ENCODE measurements around the gene ARG1.
"Not testable (repeated sequence)": the region's sequence is repeated elsewhere in the genome, so short reads cannot be mapped to it uniquely, and the experiment has no call there.

ARG1 gene

DNA sequence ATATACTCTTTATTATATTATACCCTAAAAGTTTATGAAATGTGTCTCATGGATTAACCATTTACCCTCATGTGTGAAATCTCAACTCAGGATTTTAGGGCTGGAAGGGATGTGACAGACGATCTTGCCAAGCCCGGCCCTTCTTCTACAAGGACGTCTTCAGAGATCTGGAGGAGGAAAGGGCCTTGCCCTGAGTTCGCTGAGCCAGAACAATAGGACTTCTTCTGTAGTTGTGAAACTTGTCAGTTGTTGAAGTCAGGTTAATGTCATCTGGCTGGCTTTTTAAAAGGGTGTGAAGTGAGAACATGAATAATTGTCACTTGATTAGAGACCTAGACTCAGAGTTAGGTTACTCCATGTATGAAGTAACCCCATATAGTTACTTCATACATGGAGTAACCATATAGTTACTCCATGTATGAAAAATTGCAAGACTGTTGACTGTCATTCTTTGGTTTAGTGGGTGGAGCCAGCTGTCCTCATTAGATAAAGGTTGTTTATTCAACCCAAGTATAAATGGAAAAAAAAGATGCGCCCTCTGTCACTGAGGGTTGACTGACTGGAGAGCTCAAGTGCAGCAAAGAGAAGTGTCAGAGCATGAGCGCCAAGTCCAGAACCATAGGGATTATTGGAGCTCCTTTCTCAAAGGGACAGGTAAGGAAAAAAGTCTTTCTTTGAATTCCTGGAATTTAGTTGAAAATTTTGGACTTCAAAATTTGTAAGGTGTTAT, at the start of gene ARG1:
Gene ARG1, plus strand, starts transcription at position 541 of the 730 bp plus-strand sequence. Its CDS starts 57 bp downstream, at position 598.
- no peak for DNase-seq

DNA sequence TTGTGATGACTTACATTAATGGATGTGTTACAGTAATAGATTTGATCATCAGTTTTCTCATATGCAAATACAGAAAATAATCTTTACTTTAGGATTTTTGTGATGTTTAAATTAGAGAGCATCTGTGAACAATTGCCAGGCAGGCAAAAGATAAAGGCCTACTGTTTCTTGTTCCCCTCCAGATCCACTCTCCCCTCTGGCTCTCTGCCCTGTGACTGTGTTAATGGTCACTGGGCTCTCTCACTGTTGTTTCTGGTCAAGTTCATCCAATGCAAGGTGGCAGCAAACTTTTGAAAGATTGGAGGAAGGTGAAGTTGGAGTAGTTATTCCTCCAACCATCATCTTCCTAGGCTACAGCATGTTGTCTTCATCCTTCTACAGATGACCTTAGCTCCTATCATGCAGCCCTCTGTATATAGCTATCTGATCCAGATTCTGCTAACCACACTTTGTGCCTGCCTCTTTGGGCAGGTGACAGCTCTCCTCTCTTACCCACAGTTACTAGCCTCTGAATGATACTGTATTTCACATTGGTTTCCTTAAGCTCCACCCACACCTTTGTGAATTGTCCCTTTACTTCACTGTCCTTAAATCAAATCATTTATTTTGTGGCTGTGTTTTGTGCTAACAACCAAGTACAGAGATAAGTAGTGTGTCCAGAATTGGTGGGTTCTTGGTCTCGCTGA, 48.9 kb upstream of the ARG1 start:
- DNase-seq = no peak

DNA sequence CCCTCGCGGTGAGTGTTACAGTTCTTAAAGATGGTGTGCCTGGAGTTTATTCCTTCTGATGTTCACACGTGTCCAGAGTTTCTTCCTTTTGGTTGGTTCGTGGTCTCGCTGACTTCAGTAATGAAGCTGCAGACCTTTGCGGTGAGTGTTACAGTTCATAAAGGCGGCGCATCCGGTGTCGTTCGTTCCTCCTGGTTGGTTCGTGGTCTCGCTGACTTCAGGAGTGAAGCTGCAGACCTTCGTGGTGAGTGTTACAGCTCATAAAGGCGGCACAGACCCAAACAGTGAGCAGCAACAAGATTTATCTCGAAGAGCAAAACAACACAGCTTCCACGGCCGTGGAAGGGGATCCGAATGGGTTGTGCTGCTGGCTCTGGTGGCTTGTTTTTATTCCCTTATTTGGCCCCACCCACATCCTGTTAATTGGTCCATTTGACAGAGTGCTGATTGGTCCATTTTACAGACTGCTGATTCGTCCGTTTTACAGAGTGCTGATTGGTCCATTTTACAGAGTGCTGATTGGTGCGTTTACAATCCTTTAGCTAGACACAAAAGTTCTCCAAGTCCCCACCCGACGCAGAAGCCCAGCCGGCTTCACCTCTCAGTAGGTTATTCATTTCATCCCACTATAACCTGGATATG, 48.2 kb upstream of the ARG1 start:
- no peak for DNase-seq

DNA sequence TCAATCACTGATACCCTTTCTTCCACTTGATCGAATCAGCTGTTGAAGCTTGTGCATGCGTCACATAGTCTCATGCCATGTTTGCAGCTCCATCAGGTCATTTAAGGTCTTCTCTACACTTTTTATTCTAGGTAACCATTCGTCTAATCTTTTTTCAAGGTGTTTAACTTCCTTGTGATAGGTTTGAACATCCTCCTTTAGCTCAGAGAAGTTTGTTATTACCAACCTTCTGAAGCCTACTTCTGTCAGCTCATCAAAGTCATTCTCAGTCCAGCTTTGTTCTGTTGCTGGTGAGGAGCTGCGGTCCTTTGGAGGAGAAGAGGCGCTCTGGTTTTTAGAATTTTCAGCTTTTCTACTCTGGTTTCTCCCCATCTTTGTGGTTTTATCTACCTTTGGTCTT, 42.1 kb upstream of the ARG1 start:
- DNase-seq = not testable (repeated sequence)

DNA sequence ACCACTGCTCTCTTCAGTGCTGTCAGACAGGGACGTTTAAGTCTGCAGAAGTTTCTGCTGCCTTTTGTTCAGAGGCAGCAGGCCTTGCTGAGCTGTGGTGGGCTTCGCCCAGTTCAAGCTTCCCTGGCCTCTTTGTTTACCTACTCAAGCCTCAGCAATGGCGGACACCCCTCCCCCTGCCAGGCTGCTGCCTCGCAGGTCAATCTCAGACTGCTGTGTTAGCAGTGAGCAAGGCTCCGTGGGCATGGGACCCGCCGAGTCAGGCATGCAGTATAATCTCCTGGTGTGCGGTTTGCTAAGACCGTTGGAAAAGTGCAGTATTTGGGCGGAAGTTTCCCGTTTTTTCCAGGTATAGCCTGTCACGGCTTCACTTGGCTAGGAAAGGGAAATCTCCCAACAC, 41.3 kb upstream of the ARG1 start:
- DNase-seq = not testable (repeated sequence)

DNA sequence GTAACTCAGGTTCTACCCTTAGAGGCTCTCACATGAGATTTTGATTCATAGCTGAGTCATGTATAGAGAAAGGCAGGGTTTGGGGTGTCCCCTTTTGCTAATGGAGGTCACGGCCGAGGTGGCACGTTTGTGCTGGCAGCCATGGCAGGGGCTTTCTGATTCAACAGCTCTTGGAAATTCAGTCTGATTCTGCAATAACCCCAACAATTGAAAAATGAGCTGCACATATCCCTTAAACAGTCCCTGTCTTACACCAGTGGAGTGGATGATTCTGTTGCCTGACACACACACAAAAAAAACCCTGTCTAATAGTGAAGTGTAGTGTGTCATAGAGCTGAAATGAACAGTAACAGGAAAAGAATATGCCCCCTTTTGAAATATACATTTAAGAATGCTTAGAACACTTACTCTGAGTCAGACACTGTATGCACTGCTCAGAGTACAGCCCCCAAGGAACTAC, 40.4 kb upstream of the ARG1 start:
- DNase-seq = no peak

DNA sequence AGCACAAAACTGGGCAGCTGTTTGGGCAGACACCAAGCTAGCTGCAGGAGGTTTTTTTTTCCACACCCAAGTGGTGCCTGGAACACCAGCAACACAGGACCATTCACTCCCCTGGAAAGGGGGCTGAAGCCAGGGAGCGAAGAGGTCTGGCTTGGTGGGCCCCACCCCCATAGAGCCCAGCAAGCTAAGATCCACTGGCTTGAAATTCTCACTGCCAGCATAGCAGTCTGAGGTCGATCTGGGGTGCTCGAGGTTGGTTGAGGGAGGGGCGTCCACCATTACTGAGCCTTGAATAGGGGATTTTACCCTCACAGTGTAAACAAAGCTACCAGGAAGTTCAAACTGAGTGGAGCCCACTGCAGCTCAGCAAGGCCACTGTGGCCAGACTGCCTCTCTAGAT, 34.4 kb upstream of the ARG1 start:
- DNase-seq = not testable (repeated sequence)

DNA sequence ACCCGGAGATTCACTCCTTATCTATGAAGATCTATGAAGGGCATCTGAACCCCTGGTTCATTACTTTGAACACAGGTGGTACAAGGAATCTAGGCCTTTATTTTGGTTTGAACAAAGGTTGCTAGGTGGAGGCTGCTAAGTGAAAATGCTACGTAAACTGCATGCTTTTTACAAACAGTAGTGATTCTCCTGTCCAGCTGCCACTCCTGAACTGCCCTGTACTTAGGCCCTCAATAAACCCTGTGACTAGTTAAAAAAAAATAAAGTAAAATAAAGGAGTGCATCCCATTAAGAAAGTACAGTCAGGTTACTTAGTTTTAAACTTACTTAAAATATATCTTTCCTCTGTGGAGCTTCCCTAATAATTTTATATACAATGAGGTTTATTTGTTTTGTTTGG, 27.7 kb upstream of the ARG1 start:
- DNase-seq = no peak

DNA sequence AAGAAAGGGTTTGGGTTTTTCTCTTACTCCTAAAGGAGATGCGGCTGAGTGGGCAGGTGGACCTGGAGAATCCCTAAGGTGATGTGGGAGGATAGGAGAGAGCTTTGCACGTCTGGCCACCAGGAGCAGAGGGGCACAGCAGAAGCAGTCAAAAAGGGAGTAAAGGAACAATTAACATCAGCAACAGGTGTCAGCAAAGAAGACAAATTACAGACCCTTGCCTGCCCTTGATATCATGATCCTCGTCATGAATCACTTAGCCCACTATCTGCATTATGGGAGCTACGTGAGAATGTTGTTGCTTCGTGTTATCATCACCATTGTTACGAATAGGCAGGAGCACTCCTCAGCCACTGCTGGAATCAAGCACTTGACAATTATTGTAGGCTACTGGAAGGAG, 25.5 kb upstream of the ARG1 start:
- DNase-seq = no peak

DNA sequence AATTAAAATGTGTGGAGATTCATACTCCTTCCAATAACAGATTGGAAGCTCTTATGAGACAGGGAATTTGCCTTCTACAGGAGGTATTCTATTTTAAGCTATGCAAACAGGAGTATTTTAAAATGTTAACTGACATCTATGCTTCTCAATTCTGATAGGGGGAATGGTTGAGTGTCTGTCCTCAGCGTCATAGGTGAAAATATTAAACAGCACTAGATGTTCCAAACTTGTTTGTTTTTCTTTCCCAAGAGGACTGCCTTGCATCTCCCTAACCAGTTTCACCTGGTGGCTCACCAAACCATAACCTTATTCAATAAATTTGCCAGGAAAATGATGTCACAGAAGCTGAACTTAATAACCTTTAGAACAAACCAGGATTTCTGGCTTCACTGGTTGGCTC, 24.6 kb upstream of the ARG1 start:
- DNase-seq = no peak

DNA sequence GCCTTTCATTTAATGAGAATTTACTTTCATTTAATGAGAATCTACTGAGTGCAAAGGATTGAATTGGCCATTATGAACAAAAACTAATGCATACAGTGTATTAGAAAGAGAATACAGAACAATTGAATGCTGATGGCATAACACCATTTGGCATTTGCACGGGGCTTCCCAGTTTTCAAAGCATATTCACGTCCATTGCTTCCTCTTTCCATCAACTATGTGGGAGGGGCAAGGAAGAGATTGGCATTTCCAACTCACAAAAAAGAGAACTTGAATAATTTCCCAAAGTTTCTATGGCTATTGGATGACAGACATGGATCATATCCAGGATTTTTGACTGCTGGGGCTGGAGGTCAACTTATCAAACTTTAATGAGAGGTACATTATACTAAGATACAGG, 23.2 kb upstream of the ARG1 start:
- DNase-seq = no peak

DNA sequence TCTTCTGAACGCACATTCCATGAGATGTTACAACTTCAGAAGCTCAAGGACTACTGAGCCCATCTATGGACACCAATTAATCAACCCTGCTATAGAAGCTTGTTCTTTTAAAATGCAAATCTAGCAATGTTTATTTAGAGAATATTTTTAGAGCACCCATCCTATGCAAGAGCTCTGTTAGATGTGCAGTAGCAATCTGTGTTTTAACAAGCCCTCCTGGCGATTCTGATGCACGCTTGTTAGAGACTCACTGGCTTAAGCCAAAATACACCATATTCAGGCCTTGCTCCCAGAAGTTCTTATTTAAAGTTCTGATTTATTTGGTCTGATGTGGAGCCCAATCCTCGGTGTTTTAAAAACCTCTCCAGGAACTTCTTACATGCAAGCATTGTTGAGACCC, 21.1 kb upstream of the ARG1 start:
- DNase-seq = no peak

DNA sequence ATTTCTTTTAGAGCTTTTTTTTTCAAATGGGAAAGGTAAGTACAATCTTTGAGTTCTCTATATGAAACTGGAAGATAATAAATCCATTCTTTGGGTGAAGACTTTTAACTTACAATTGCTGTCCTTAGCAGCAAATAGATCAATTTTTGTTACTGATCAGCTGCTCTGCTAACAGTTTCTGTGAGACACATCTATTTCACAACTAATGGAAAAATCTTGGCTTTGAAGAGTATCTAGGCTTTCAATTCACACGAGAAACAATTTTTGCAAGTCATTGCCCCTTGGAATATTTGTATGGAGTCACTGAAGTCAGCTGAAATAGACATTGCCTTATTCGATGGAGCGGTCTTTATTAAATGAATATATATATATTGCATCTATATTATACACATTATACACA, 20.5 kb upstream of the ARG1 start:
- no peak for DNase-seq

DNA sequence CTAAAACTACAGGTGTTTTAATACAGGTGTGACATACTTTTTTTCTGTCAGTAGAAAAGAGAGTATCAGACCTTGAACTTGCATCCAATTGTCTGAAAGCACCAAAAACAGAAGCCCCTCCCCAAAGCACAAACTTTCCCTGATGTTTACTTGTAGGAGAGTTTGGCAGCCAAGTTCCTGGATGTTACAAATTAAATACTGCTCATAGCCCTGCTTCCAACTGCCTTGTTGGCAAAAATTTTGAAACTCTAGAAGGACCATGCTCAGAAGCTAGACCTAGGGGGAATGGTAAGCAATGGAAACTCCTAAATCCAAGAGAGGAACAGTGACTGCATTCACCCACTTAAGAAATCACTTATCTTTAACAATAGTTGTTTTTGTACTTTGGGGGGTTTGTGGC, 17.0 kb upstream of the ARG1 start:
- no peak for DNase-seq

DNA sequence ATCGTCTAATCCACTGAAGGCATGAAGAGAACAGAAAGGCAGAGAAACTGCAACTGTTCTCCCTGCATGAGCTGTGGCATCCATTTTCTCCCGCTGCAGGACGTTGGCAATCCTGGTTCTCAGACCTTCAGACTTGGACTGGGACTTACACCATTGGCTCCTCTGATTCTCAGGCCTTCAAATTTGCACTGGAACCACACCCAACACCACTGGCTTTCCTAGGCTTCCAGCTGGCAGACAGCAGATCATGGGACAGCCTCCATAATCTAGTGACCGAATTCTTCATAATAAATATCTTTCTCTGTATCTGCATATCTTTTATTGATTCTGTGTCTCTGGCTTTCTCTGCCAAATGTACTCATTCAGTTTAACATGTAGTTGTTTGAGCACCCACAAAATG, 14.1 kb upstream of the ARG1 start:
- DNase-seq = no peak

DNA sequence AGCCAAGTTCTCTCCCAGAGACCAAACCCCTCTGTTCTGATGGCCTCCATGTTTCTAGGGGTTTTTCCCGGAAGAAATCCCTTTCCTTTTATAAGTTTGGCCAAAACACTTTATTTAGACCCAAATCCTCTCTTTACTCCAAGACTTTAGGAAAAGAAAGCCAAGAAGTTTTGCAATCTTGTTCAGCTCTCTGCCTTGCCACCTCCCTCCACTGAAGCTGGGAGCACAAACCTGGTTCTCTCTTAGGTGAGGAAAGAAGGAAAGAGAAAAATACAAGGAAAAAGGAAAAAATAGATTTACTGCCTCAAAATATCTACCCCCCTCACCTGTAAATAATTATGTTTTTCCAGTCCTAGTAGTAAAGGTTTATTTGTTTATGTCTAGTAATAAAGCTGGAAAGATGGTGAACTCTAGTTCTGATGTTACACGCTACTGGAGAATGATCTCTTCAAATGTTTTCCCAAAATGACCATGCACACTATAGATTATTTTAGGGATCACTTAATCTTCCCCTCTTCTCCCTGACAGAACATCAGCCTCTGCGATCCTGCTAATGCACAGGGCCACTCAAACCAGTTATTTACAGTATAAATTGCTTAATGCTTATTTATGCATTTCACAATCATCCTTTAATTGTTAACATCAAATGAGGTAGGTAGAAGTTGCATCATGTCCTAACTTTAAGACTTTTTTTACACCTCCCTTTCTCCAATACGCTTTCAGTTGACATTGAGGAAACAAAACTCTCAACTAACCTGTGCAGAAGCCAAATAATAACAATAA, 10.9 kb upstream of the ARG1 start:
- no peak for DNase-seq

DNA sequence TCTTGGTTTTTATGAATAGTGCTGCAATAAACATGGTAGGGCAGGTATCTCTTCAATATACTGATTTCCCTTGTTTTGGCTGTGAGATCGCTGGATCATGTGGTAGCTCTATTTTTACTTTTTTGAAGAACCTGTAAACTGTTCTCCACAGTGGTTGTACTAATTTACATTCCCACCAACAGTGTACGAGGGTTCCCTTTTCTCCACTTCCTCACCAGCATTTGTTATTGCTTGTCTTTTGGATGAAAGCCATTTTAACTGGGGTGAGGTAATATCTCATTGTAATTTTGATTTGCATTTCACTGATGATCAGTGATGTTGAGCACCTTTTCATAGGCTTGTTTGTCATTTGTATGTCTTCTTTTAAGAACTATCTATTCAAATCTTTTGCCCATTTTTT, 8.0 kb upstream of the ARG1 start:
- no peak for DNase-seq

DNA sequence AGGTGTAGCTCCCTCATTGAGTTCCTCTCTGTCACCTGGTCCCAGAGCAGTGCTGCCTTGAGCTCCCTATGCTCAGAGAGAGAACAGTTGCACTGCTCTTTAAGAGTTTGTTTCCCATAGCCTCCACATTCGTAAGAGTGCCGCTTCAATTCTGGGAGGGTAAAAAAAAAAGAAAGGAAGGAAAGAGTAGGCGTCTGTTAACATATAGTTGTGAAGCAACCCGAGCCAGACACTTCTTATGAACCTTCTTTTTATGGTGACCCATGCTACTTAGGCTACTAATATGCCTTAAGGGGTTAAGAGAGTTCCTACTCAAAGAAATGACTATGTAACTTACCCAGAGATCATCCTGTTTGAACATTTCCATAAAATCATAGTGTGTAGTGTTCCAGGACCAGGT, 4.3 kb upstream of the ARG1 start:
- no peak for DNase-seq

DNA sequence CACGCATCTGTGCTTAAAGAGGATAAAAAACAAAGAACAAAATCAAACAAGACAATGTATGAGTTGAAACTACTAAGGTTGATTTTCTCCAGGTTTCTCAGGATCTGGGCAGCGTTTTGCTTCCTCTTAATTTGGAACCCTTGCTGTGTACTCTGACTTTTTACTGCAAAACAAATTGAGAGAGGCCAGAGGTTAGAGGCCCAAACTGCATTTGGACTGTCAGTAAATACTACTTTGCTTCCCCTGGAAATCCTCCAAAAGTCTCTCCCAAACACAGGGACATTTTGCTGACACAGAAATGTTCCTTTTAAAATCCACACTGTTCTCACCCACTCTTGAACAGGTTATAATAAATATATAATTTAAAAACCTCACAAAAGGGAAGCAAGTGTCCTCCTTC, 1.1 kb downstream of the ARG1 start:
- peak in 1 of 2 experiments; percentile 9 for DNase-seq

DNA sequence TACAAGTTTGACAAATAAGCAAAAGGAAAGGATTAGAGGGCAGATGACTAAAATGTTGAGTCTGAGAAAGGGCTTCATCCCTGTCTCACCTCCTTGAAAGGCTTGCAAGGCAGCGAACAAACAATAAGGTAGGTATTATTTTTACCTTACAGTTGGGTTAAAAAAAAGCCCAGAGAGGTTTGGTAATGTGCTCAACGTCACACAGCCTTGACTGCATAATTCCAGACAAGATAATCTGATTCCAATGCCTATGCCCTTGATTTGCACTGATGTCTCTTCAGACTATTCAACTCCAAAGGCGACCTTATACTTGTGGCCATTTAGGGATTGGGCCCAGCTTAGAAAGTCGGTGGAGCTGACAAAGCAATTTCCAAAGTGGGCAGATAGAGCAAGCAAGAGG, 1.7 kb downstream of the ARG1 start:
- no peak for DNase-seq

DNA sequence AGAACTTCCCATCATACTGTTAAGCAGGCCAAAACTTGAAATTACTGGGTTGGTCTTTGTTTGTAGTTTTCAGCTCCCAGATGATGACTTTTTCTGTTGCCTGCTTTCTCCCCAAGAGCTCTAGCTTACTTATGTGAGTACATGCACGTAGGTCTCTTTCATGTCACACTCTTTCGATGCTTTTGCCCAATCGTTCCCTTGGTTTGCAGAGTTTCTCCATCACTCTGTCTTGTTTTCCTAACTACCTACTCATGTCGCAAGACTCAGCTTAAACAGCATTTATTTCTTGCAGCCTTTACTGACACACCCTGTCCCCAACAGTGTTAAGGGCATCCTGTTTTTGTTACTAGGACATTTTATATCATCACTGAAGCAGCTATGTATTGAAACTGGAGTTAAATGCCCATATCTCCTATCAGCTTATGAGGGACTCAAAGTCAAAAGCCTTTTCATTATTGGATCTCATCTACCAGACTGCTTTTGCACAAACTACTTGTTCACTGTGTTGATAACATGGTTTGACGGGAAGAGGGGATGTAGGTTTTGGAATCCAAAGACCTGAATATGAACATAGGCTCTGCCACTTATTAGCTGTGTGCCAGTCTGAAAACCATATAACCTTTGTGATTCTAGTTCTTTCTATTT, 2.9 kb downstream of the ARG1 start:
- no peak for DNase-seq

DNA sequence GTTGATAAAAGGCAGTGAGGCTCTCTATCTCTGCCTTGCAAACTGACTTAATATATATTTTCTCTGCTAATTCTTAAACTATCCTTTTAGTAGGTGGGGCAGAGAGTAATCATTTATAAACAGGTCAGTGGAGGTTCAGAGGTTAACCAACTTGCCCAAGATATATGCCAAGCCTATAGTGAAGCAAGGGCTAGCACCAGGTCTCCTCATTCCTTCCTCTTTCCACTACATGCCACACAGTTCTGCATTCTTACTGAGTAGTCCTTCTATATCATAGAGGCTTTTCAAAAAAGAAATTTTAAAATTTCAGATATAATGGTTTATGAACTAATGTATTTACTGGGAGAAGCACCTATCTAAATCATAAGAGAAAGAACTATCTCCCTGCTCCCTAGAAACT, 8.5 kb downstream of the ARG1 start:
- no peak for DNase-seq

DNA sequence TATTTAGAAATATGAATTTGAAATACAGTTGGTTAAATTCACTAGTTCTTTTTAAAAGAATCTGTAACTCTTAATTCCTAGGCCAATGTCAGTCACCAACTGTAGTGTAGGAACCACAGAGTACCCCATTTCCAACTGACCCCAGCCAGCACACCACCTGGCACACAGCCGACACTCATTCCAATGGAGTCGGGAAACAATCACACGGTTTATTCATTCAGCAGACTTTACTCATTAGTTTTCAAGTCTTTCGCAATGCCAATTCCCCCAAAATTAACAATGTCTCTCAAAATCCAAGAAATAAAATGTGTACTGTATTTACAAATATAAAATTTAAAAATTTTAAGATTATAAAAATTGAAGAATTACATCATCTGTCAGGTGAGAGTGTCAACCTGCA, 13.5 kb downstream of the ARG1 start:
- DNase-seq = no peak

All from NCI-H2081 (cell line).